Nucleus accumbens (tissue), 56 donors: Measurements from ENCODE around the gene TMEM232.
"Not testable (repeated sequence)": the region's sequence is repeated elsewhere in the genome, so short reads cannot be mapped to it uniquely, and the experiment has no call there.

ENCODE experiments used
- DNase-seq, 56 donors: peaks; one replicate each; lab custom pipeline; 2025; lab: John Stamatoyannopoulos, UW

TMEM232 gene

GRCh38 chr5:110716247-110717245, 9.9 kb downstream of the TMEM232 start:
- DNase-seq = peak in 6 of 56 donors; percentile 1 to 12 (median 9)

- DNase-seq = peak in 3 of 56 donors; percentile 1 to 17 (median 13)
Observed at GRCh38 chr5:110707260-110707844, 19.1 kb downstream of the TMEM232 start.

GRCh38 chr5:110705349-110705748, 21.1 kb downstream of the TMEM232 start:
- DNase-seq = no peak

- DNase-seq = no peak
Observed at GRCh38 chr5:110703481-110703880, 23.0 kb downstream of the TMEM232 start.

- DNase-seq = no peak
Observed at GRCh38 chr5:110702704-110703103, 23.8 kb downstream of the TMEM232 start.

GRCh38 chr5:110702300-110702699, 24.2 kb downstream of the TMEM232 start:
- DNase-seq = no peak

GRCh38 chr5:110692669-110693068, 33.8 kb downstream of the TMEM232 start:
- not testable (repeated sequence) for DNase-seq

- not testable (repeated sequence) for DNase-seq
Observed at GRCh38 chr5:110690587-110690986, 35.9 kb downstream of the TMEM232 start.

- DNase-seq = no peak
Observed at GRCh38 chr5:110687485-110687884, 39.0 kb downstream of the TMEM232 start.

- DNase-seq = no peak
Observed at GRCh38 chr5:110686270-110686669, 40.2 kb downstream of the TMEM232 start.

- DNase-seq = no peak
Observed at GRCh38 chr5:110681953-110682352, 44.5 kb downstream of the TMEM232 start.

- no peak for DNase-seq
Observed at GRCh38 chr5:110681109-110681508, 45.4 kb downstream of the TMEM232 start.

- not testable (repeated sequence) for DNase-seq
Observed at GRCh38 chr5:110676554-110676953, 49.9 kb downstream of the TMEM232 start.

GRCh38 chr5:110665184-110665726, 61.2 kb downstream of the TMEM232 start:
- no peak for DNase-seq

- no peak for DNase-seq
Observed at GRCh38 chr5:110663525-110663924, 62.9 kb downstream of the TMEM232 start.

- DNase-seq = no peak
Observed at GRCh38 chr5:110658006-110658405, 68.5 kb downstream of the TMEM232 start.

GRCh38 chr5:110653231-110653970, 73.1 kb downstream of the TMEM232 start:
- DNase-seq = no peak

- no peak for DNase-seq
Observed at GRCh38 chr5:110651507-110651906, 75.0 kb downstream of the TMEM232 start.

- no peak for DNase-seq
Observed at GRCh38 chr5:110644357-110644756, 82.1 kb downstream of the TMEM232 start.
